Ascending aorta (tissue), 2 donors: Measurements from ENCODE around the gene CD247. TPM values are rescaled to one million over a fixed set of nuclear protein-coding genes. Genes with fewer than 3 reads are reported as not detected.

ENCODE experiments used
- DNase-seq, 2 donors: peaks; one replicate each; pipeline ENCODE4 v3.0.0-alpha.2; 2019; ENCODE audit warnings: low spot score in 2 of 2
- H3K27ac ChIP-seq, 2 donors: fragments of 200-600 bp; sonication (generic); one replicate each; pipeline ENCODE4 v1.5.1; 2016 to 2017; ENCODE audit warnings: mild to moderate bottlenecking in 1 of 2
- H3K27me3 ChIP-seq: fragments of 200-600 bp; sonication (generic); one replicate; pipeline ENCODE4 v1.5.1; 2017
- H3K36me3 ChIP-seq, 2 donors: fragments of 200-600 bp; sonication (generic); one replicate each; pipeline ENCODE4 v1.5.1; 2016
- H3K4me1 ChIP-seq, 2 donors: fragments of 200-600 bp; sonication (generic); one replicate each; pipeline ENCODE4 v1.5.1; 2016 to 2017; ENCODE audit warnings: mild to moderate bottlenecking in 1 of 2
- H3K4me3 ChIP-seq, 2 donors: fragments of 200-600 bp; sonication (generic); one replicate each; pipeline ENCODE4 v1.5.1; 2016 to 2017; ENCODE audit warnings: mild to moderate bottlenecking in 1 of 2
- H3K9me3 ChIP-seq, 2 donors: fragments of 200-600 bp; sonication (generic); one replicate each; pipeline ENCODE4 v1.5.1; 2016
- CTCF ChIP-seq, 3 experiments: fragments of 200-600 bp in 2 of 3; fragments of 450-650 bp in 1 of 3; sonication (generic) in 2 of 3; IDR thresholded peaks; one replicate each; pipeline ENCODE4 v1.5.1; 2016 to 2019; ENCODE audit warnings: antibody characterized with exemption in 3 of 3, mild to moderate bottlenecking in 1 of 3, moderate library complexity in 1 of 3
- intact Hi-C: fragments of 100-400 bp; cut with DNase I; formaldehyde crosslinking; loops from one replicate; pipeline ENCODE4 v1.15.1; 2023
- total RNA-seq: library from RNA; depleted of rRNA; stranded (reverse); fragments of >200 nt; gene quantifications from one replicate; pipeline ENCODE4 v1.1.0, GENCODE V29; 2016

CD247 gene
- total RNA-seq, 1 donor from 2014 or later = 3.7 TPM

GRCh38 chr1:167541003-167541402, 22.7 kb upstream of the CD247 start:
- Histone ChIP-seq H3K4me1 (no peaks in the 10 kb centered on the region), H3K27me3 (no peaks in the 10 kb centered on the region), H3K4me3 (no peak overlapping the region), H3K9me3 (no peaks in the 10 kb centered on the region), H3K36me3 (peaks cover 15 to 38% of the 10 kb centered on the region in 2 donors), H3K27ac (no peak overlapping the region)
- no peak for DNase-seq
- intact Hi-C loops = no loop called here
- no peak for TF ChIP-seq CTCF (IDR thresholded peaks at IDR 0.05)

- DNase-seq = no peak
- TF ChIP-seq CTCF (IDR thresholded peaks at IDR 0.05) = no peak
- Histone ChIP-seq H3K36me3 (peaks cover 5 to 16% of the 10 kb centered on the region in 2 donors), H3K4me3 (no peak overlapping the region), H3K27me3 (no peaks in the 10 kb centered on the region), H3K9me3 (no peaks in the 10 kb centered on the region), H3K4me1 (no peaks in the 10 kb centered on the region), H3K27ac (no peak overlapping the region)
- intact Hi-C loops = loop anchor here (10.0 kb wide), 1 partner anchor 134 kb away; no protein-coding TSS in a partner anchor
These were observed 20.3 kb upstream of the CD247 start for GRCh38 chr1:167538657-167539056.

- H3K4me3 ChIP-seq = no peak overlapping the region
- no peaks in the 10 kb centered on the region for H3K4me1 ChIP-seq
- TF ChIP-seq CTCF (IDR thresholded peaks at IDR 0.05) = peak; percentile 60 to 92 (median 90)
- peak in 1 of 2 donors; percentile 79 for DNase-seq
- H3K27ac ChIP-seq = no peak overlapping the region
- intact Hi-C loops = loop anchor here (2.0 to 10.0 kb wide), 4 partner anchors 77 to 467 kb away; no protein-coding TSS in a partner anchor
- H3K9me3 ChIP-seq = no peaks in the 10 kb centered on the region
- no peaks in the 10 kb centered on the region for H3K36me3 ChIP-seq
- no peaks in the 10 kb centered on the region for H3K27me3 ChIP-seq
These were observed 15.5 kb upstream of the CD247 start for GRCh38 chr1:167533851-167534300.

- Histone ChIP-seq H3K27ac (no peak overlapping the region), H3K36me3 (no peaks in the 10 kb centered on the region), H3K9me3 (no peaks in the 10 kb centered on the region), H3K27me3 (no peaks in the 10 kb centered on the region), H3K4me1 (no peaks in the 10 kb centered on the region), H3K4me3 (no peak overlapping the region)
- intact Hi-C loops = loop anchor here (2.0 to 10.0 kb wide), 4 partner anchors 76 to 466 kb away; no protein-coding TSS in a partner anchor
- no peak for TF ChIP-seq CTCF (IDR thresholded peaks at IDR 0.05)
- no peak for DNase-seq
These were observed 14.9 kb upstream of the CD247 start for GRCh38 chr1:167532964-167533824.

- Histone ChIP-seq H3K9me3 (no peaks in the 10 kb centered on the region), H3K4me1 (no peaks in the 10 kb centered on the region), H3K27ac (no peak overlapping the region), H3K27me3 (no peaks in the 10 kb centered on the region), H3K36me3 (no peaks in the 10 kb centered on the region), H3K4me3 (no peak overlapping the region)
- no peak for TF ChIP-seq CTCF (IDR thresholded peaks at IDR 0.05)
- no peak for DNase-seq
- intact Hi-C loops = loop anchor here (2.0 to 10.0 kb wide), 4 partner anchors 75 to 466 kb away; no protein-coding TSS in a partner anchor
These were observed 14.0 kb upstream of the CD247 start for GRCh38 chr1:167532375-167532774.
